HG02938 (cell line): ENCODE results near the gene EIF4E3.

Experiments used
- ATAC-seq: cut with Tn5 transposase; IDR thresholded peaks from one replicate; pipeline ENCODE4 v1.9.1; 2021; ENCODE audit warnings: mild to moderate bottlenecking, moderate library complexity; ENCODE audit not compliant: unreplicated experiment

Gene EIF4E3

DNA sequence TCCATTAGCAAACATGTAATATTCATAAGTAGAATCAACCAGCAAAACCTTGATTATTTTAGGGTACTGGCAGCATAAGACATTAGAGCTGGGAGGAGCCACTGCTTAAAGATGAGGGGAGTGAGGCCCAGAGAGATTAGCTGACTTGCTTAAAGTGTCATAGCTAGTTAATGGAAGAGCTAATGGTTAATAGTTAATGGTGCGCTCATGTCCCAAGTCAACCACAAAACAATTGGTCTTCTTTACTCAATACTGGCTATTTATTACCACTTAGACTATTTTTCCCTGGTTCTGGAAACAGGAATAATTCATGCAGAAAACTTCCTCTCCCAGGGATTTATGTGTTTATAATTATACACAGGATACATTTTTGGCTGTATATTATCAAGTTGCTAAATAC lies 33.1 kb downstream of the EIF4E3 start:
- no peak for ATAC-seq

DNA sequence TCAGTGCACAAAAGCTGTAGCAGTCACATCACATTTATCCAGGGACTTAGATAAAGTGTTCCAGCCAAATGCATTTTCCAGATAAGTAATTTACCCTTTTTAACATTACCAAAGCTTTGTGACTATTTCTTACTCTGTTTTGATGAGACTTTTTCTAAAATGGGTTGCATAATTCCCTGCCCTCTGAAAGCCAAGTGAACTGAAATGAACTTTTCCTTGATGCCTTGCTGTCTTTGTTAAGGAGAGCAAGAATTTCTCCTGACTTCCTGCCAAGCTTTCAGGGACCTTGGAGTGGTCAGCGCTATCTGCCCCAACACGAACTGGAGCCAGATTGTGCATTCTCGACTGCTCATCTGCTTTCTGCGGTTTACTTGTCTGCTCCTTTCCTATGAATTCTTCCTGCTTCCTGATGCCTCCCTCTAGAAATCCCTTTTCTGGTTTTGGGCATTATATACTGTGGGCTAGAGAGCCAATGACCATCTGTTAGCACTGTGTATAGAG lies 34.8 kb downstream of the EIF4E3 start:
- no peak for ATAC-seq

DNA sequence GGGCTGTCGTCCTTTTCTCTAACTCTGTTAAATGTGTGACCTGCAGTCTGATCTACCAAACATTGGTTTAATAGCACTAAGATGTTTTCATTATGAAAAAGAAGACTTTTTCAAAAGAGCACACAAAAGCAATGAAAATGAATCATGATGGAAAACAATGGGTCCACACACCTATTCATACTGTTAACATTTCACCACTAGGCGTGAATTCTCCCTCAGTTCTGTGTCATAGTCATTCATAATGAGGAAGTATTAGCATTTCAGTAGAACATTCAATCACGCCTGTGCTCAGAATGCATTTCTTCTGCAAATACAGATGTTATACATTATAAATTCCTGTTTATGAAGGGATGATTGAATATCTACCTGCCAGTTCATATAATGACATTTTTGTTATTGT lies 35.9 kb downstream of the EIF4E3 start:
- ATAC-seq, result no peak

DNA sequence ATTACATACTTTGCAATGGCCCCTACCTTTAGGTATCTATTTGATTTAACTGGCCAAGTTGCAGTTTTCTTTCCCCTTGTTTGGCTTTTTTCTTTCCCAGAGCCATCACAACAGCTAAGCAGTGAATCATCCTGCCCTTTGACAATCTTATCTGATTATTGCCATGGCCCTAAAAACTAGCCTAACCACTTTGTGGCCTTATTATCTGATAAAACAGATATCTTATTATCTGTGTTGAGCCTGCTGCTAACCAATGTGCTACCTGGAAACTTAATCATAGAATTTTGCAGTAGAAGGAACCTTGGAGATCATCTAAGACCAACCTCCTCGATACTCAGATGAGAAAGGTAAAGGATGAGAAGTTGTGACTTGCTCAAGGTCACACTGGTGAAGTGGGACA lies 37.1 kb downstream of the EIF4E3 start:
- ATAC-seq, result no peak

DNA sequence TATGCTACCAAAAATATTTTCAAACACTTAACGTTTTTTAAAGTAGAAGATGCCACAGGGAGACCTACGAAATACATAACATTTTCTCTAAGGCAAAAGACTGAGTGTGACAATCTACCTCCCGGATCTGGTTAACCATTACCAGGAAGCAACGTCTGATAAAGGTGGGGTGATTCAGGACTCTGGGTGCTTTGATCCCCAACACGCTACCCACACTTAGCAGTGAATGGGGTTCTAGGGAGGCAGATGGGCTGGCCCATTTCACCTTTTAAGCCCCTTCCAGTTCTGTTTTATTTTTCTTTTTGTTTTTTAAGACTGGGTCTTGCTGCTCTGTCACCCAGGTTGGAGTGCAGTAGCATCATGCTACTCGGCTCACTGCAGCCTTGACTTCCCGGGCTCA lies 39.5 kb downstream of the EIF4E3 start:
- ATAC-seq, result no peak

DNA sequence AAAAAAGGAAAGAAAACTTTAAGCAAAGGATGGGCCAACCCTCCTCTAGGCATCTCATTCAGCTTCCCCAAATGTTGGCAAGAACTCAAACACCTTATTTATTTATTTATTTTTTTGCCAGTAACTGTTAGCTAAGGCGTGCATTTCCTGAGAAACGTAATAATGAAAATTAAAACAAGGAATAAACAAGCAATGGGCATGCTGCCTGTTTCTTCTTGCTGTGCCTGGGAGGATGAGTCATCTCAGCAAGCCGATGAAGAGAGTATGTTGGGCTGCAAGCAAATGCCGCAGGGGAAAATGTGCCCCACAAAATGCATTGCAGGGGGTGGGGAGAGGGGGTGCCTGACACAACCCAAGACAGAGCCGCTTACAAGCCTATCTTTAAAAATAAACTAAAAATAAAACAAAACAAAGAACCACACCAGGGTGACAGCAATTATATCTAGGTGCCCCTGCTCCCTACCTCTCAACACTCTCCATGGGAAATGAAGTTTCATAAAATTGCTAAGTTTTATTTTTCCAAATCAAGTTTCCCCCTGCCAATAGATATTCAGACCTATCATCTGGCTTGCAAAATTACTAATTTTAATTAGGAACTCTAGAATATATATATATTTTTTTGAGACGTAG lies 40.3 kb downstream of the EIF4E3 start:
- ATAC-seq, result no peak

DNA sequence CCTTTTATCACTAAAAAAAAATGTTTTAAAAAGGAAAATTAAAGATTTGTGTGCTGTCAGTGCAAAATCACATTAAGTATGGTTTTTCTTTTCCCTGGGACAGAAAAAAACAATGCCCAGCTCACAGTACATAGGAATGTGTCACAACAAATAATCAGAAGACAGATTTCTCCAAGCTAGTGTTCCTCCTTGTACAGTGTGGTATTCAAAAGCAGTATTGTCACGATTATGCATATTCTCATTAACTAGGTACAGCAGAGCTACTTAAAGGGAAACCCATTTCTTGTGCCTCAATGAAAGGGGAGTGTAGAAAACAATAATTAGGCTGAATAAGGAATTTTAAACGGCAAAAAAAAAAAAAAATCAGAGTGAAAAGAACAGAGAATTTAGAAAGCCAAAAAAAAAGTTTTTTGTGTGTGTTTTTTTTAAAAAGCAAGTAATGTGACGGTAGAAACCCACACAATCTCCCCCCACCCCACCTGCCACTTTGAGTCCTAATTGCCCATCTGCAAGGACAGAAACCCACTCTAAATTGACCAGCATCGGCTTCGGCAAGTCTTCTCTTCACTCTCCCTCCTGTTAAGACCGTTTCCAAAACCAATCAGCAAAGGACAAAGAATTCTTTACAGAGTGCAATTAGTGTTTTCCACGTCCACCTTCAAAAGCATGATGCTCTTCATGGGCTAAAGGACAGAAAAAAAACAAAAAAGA lies 41.0 kb downstream of the EIF4E3 start:
- no peak for ATAC-seq

DNA sequence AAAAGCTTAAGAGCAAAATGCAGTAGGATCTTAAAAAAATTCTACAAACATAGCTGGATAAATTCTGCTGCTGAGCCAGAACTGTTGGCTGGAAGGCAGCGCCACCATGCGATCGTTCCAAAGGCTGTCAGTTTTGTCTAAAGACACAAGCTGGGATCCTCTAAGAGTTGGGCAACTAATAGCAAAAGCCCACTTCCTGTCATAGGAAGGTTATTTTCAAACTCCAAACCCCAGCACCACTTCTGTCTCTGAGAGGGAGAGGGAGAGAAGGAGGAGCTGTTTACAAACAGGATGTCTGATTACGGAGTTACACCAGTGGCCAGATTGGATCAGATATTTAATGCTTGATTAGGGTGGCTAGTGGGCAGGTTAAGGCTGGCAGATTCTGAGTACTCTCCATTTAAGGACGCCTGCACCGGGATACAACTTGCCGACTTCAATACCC lies 44.0 kb downstream of the EIF4E3 start:
- no peak for ATAC-seq

DNA sequence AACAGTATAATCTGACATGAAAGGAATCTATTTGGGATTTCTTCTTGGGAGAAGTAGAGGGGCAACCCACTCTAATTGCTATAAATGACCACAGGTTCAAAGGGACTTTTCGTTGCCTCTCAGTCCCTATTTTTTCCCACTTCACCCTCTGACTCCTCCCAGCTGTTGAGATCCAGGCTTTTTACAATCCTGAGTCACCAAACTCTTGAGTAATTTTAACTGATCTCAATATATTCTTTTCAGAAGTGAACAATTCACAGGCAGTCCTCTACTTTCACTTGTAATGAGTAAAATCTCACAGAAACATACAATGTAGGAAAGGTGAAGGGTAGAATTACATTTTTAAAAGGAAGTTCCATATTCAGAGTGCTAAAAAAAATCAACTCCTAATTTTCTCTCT lies 44.6 kb downstream of the EIF4E3 start:
- no peak for ATAC-seq

DNA sequence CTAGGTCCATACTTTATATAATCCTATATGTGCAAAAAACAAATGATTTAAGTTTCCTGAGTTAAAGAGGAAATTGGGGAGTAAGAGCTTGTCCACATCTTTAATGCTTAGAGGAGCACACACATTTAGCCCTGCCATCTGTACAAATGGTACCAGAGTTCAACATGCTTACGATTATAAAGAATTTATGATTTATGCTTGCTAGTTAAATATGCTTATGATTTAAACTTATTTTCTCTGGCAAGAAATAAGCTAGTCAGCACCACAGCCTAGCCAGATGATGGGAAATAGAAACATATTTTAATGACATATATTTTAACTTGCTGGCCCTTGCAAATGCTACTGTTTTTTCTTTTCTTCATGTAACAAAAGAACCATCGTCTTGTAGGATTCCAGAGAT lies 48.3 kb downstream of the EIF4E3 start:
- ATAC-seq, result no peak

DNA sequence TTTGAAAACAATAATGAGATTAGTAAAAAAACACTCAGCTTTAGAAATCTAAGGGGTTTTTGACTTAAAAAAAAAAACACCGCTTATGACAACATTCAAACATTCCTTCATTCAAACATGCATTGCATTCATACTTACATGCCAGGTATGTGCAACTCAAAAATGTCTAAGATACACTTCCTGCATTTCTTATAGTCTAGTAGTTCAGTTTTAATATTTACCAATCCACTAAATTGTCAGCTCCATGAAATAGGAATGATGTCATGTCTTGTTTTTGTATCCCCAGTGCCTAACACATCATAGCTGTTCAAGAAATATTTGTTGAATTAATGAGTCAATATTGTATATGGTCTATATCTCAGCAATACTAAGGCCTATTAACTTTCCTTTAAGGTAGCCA lies 51.7 kb downstream of the EIF4E3 start:
- no peak for ATAC-seq

DNA sequence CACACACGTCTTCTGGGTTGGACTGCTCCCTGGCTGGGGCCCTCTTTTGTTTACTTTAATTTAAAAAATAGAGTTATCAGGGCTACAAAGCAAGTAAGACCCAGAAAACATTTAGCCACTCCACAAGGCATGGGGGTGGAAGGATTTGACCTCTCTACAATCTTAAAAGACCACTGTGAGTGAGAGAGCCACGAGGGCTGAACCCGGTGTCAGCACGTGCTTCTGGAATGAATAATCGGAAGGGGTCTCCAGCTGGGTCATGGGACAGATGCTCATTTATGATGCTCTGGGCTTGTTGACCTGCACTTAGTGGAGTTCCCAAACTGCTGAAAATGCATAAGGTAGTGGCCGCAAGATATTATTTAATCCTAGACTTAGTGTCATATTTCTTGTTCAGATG lies 52.4 kb downstream of the EIF4E3 start:
- ATAC-seq, result no peak

DNA sequence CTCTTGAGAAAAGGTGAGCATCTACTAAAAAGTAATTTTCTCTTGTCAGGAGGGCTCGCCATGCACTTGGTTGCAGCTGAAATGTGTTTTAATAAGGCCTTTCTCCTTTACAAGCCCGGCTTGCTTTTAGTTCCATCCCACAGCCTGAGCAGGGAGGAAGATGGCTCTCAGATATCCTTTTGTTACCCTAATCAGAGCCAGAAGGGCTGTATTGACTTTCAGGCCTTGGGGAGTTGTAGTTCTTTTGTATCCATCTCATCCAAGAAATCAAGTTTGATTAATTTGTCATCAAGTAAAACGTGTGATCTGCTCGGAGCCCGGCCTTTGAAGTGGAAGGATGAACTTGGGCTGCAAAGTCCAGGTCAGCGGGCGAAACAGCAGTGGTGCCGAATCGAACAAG lies 52.9 kb downstream of the EIF4E3 start:
- ATAC-seq, result no peak

DNA sequence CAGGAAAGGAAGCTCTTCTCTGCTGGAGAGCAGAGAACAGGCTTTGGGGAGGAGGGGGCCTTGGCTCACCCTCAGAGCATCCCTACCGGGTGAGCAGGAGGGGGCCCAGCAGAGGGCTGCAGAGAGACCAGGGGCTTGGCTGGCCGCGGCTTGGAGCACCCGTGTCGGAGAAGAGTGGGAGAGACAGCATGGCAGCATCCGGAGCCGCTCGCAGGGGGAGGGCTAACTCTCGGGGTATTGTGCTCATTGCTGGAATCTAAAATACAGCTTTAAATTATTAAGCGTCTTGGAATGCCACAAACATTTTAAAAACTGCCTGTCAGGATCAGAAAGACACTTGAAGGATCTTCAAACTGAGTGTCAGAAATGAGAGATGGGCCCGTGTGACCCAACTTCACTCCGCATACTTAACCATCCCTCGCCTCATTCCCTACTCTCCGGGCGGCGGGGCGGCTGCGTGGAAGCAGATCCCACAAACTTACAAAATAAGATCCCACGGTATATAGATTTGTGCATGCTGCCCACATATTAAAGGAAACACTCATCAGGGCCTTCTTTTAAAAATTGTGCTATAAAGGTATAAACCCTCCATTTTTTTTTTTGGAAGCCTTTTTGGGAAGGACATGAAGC lies 53.9 kb downstream of the EIF4E3 start:
- no peak for ATAC-seq

DNA sequence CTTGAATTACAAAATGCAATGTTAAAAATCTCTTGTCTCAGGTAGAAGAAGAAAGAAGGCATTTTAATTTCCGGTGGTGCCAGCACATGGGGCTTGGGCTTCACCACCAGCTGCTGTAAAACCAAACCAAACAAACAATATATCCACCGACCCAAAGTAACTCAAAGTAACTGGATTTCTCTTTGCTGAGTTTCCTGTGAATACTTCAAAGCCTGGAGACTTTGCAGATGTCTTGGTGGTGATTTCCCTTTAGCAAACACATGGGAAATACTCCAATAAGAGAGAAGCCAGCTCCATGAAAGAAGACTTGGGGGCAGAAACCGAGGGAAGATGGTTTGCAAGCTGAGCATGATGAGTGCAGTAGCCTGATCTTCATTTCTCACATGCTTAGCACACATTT lies 62.6 kb downstream of the EIF4E3 start:
- ATAC-seq, result no peak

DNA sequence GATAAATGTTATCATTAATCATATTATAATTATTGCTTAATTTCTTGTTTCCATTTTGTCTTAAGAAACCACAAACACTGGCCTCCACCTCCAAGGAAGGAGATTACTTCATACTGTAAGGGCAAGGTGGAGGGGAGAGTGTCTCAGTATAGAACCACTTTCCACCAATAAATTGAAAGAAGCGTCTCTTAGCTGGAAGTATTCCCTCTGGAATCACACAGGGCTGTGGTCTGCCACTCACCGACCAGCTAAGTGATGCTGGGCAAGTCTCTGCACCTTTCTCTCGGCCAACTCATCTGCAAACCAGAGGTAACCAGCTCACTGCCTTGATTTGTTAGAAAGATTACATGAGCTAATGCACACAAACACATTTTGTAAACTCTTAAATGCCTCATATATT lies 63.1 kb downstream of the EIF4E3 start:
- ATAC-seq, result no peak

DNA sequence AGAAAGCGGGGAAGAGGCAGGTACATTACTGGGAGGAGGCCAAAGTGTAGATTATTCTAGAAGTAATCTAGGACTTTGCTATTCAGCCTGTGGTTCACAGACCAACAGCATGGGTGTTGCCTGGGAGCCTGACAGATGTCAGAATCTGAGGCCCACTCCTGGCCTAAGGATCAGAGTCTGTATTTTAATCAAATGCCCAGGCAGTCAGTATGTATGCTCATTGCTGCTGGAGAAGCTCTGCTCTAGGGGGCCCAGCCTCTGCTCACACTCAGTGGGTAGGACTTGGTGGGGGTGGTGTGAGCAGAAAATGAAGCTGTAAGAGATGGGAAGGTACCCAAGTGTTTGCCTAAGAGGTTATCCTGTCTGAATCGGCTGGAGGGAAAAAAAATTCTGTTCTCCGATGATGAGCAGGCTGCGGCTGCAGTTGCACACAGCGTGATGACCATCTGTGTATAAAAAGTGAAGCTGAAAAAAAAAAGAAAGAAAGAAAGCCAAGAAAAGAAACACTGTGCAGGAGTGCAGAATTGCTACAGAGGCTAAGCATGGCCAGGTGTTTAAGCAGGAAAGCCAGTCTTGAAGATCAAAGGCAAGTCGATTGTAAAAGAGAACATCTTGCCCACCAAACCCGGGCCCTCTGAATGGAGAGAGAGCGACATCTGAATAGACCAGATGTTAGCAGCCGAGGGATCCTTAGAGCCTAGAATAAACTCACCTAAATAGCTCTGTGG lies 65.2 kb downstream of the EIF4E3 start:
- no peak for ATAC-seq

DNA sequence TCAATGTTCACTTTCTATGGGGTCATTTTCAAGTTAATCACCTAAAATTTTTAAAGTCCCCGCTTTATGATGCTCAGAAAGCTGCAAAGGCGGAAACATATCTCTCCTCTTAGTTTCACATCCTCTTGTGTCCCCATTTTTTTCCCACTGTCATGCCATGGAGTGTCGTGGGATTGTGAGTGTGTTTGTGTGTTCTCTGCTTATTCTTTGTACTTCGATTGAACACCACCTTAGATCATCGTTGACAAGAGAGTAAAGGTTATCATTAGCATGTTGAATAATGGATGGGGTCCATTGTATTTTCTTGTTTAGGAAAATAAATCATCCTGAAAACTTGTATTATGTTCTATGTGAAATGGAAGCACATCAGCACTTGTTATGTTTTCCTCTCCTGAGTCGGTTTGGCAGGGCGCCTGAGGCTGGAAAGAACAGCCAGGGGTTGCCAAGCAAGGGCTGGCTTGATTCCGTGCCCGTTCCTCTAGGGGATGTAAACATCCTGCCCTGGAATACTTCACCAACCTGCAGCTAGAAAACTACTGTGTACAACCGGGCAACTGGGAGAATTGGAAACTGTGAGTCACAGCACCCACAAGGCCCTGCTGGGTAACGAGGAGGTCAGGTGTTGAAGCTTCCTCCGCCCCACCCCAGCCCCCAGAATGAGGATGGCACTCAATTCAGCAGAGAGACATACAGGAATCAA lies 67.2 kb downstream of the EIF4E3 start:
- ATAC-seq, result no peak

DNA sequence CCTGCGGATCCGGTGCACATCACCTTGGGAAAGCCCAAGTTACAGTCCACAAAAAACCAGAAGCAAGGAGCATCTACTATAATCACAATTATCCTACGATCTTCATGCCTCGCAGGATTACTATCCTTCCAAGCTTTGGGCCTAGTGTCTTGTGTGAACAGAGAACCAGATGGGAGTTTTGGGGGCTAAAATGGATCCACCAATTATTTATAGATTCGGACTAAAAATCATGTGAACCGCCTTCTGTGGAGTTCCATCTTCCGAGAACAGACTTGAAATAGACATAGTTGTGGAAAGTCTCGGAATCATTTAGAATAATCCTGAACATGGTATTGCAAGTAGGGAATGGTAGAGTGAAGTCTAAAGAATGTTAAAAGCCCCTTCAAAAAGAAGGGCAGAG lies 70.1 kb downstream of the EIF4E3 start:
- ATAC-seq, result no peak

DNA sequence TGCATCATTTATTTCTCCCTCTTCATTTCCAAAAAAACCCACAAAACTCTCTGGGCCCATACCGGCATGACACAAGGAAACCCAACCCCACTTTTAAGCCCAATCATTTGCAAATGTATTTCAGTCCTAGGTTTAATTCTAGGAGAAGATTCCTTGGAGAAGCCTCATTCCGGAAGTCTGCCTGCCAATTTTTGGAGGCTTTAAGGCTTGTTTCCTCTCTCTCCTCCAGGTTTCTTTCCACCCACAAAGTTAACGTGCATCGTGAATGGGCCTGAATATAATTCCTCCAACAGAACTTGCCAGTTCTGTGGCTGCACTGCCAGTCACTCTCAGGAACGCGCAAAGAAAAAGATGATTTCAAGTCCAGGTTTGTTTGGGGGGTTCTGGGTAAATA lies 71.8 kb downstream of the EIF4E3 start:
- ATAC-seq, result no peak
